WERI-Rb-1 (cell line): ENCODE data around the gene IFIT3.

ENCODE experiments used
- DNase-seq: peaks from one replicate; pipeline ENCODE4 v3.0.0-alpha.2; 2020
- H3K27ac ChIP-seq: fragments of 250-450 bp; sonication (Bioruptor Pico); 2 replicates; pipeline ENCODE4 v1.5.1; 2020; ENCODE audit warnings: mild to moderate bottlenecking, moderate library complexity
- H3K27me3 ChIP-seq: fragments of 250-450 bp; sonication (Bioruptor Pico); 2 replicates; pipeline ENCODE4 v1.5.1; 2021; ENCODE audit warnings: mild to moderate bottlenecking, low read depth, moderate library complexity; ENCODE audit not compliant: insufficient read depth, severe bottlenecking
- H3K36me3 ChIP-seq: fragments of 250-450 bp; sonication (Bioruptor Pico); 2 replicates; pipeline ENCODE4 v1.5.1; 2020; ENCODE audit warnings: mild to moderate bottlenecking, moderate library complexity
- H3K4me3 ChIP-seq: 2 replicates; pipeline ENCODE4 v1.5.1; 2011; ENCODE audit warnings: low read depth, mild to moderate bottlenecking, control low read depth, low read length
- H3K9me3 ChIP-seq: fragments of 250-450 bp; sonication (Bioruptor Pico); 2 replicates; pipeline ENCODE4 v1.5.1; 2021; ENCODE audit warnings: mild to moderate bottlenecking, moderate library complexity; ENCODE audit not compliant: severe bottlenecking
- CTCF ChIP-seq: IDR thresholded peaks from 2 replicates; pipeline ENCODE4 v1.5.1; 2011; ENCODE audit warnings: low read depth, mild to moderate bottlenecking, control low read depth, inconsistent platforms, low read length

The IFIT3 gene

GRCh38 chr10:89371987-89372386, 44.2 kb downstream of the IFIT3 start:
- Histone ChIP-seq H3K36me3 (no peaks in the 10 kb centered on the region), H3K4me3 (no peak overlapping the region), H3K27me3 (no peaks in the 10 kb centered on the region), H3K9me3 (no peaks in the 10 kb centered on the region), H3K27ac (no peak overlapping the region)
- DNase-seq: no peak
- TF ChIP-seq CTCF: no peak

- TF ChIP-seq CTCF: no peak
- Histone ChIP-seq H3K9me3 (no peaks in the 10 kb centered on the region), H3K27ac (no peak overlapping the region), H3K27me3 (no peaks in the 10 kb centered on the region), H3K4me3 (no peak overlapping the region), H3K36me3 (no peaks in the 10 kb centered on the region)
- no peak for DNase-seq
Measured at GRCh38 chr10:89373916-89374711, 46.3 kb downstream of the IFIT3 start.

- no peak for TF ChIP-seq CTCF
- DNase-seq: no peak
- H3K36me3 ChIP-seq: no peaks in the 10 kb centered on the region
- no peaks in the 10 kb centered on the region for H3K9me3 ChIP-seq
- no peak overlapping the region for H3K27ac ChIP-seq
- H3K4me3 ChIP-seq: no peak overlapping the region
- no peaks in the 10 kb centered on the region for H3K27me3 ChIP-seq
Measured at GRCh38 chr10:89374713-89375141, 46.9 kb downstream of the IFIT3 start.

GRCh38 chr10:89377705-89378637, 50.2 kb downstream of the IFIT3 start, which contains the start of gene IFIT1B:
TSS of gene IFIT1B (plus strand) at chr10:89378056. CDS start at chr10:89378136, 80 bp downstream.
- Histone ChIP-seq H3K27me3 (no peaks in the 10 kb centered on the region), H3K4me3 (no peak within 1 kb of the TSS), H3K27ac (no peak within 1 kb of the TSS), H3K36me3 (no peaks in the 10 kb centered on the region), H3K9me3 (no peaks in the 10 kb centered on the region)
- no peak for TF ChIP-seq CTCF
- no peak for DNase-seq

- H3K27ac ChIP-seq: no peak overlapping the region; the same call in 1 of the 2 replicates
- H3K9me3 ChIP-seq: no peaks in the 10 kb centered on the region
- TF ChIP-seq CTCF: no peak
- DNase-seq: no peak
- no peak overlapping the region for H3K4me3 ChIP-seq
- H3K36me3 ChIP-seq: no peaks in the 10 kb centered on the region
- H3K27me3 ChIP-seq: no peaks in the 10 kb centered on the region
Measured at GRCh38 chr10:89379103-89379502, 51.3 kb downstream of the IFIT3 start.
